GM12872 (cell line): ENCODE measurements around the gene PLXNB2.

ENCODE experiments used
- CTCF ChIP-seq: IDR thresholded peaks from 3 replicates; pipeline ENCODE4 v1.5.1; 2011; ENCODE audit warnings: low read depth, mild to moderate bottlenecking, low read length, moderate library complexity; ENCODE audit not compliant: insufficient read depth

PLXNB2 gene

GRCh38 chr22:50249341-50250248, 57.9 kb downstream of the PLXNB2 start:
- no peak for TF ChIP-seq CTCF

GRCh38 chr22:50248196-50249081, 59.0 kb downstream of the PLXNB2 start:
- no peak for TF ChIP-seq CTCF

GRCh38 chr22:50247748-50248147, 59.7 kb downstream of the PLXNB2 start:
- TF ChIP-seq CTCF = no peak

GRCh38 chr22:50246242-50247175, 60.9 kb downstream of the PLXNB2 start:
- peak; percentile 38; the same call in 2 of the 3 replicates for TF ChIP-seq CTCF

DNA sequence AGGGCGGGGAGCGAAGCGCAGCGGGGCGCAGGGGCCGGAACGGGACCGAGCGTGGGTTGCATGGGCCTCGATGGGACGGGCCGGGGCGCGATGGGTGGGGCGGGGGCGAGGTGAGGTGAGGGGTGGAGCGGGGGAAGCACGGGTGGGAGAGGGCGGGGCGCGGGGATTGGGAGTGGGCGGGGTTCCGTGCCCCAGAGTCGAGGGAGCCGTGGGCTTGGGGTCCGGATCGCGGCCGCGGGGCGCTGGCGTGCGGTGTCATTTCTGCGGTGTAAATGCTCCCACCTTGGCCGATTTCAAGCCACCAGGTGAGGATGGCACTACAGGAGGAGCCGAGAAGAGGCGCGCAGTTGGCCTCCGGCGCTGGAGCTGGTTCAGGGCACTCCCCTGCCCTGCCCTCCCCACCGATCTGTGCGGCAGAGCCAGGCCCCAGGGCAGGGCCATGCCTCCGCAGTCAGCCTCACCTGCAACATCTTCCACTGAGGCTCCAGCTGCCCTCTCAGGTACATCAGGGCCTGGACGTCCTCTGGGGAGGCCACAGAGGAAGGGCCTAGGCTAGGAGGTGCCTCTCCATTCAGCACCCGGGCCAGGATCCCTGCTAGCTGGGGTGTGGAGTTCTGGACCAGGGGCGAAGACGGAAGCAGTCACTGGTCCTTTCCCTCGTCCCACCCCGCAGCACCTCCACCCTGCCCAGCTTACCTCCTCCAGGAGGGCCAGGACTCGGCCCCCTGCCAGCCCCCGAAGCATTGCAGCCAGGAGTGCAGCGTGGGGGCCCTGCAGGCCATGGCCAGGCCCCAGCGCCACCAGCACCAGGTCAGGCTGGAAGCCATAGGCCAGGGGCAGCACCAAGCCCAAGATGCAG, 62.0 kb downstream of the PLXNB2 start:
- no peak for TF ChIP-seq CTCF

DNA sequence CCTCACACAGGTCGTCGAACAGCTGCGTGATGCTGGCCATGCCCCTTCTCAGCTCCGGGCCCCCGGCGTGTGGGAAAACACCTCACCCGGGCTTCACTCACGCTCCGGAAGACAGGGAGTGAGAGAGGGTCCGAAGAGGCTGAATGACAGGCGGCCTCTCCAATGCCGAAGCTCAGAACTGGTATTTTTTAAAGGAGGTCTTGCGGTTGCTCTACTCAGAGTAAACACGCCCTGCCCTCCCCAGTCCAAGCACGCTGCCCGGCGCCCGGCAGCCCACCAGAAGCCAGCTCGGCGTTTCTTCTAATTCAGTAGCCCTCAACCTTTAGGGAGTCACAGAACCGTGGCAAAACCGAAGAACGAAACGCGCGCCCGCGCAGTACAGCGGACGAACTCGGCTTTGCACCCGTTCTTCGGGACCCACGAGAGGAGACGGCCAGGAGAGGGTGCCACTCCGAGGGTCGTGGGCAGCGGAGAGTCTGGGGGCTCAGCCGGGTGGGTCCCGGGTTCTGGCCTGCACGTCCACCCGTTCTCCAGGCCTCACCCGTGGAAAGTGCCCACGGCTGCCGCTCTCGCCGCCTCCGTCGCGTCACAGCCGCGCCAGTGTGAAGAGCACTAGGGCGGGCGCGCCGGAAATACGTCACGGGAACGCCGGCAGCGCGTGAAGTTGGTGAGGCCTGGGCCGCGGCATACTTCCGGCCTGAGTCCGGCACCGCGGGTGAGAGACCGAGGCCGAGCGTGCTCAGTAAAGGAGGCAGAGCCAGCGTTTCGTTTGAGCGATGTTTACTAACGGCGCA, 62.8 kb downstream of the PLXNB2 start, which contains the start of gene TUBGCP6:
Gene TUBGCP6, minus strand, starts transcription at position 604 of the 794 bp plus-strand sequence. Its CDS starts 564 bp downstream, at position 40.
- TF ChIP-seq CTCF = peak; percentile 43; the same call in 2 of the 3 replicates
